Activated CD8-positive, alpha-beta T cell treated with anti-CD3 and anti-CD28 coated beads for 36 hours (primary cell): ENCODE results near the gene MAP3K5. TPM values are rescaled to one million over a fixed set of nuclear protein-coding genes. Genes with fewer than 3 reads are reported as not detected.

Source experiments
- ATAC-seq: fragments of 200-7000 bp; cut with Tn5 transposase; one replicate; pipeline ENCODE4 v1.10.0; 2021; ENCODE audit warnings: mild to moderate bottlenecking, moderate library complexity
- CTCF ChIA-PET: fragments of 350-600 bp; sonication (Branson Sonifier 250); formaldehyde crosslinking; loops from one replicate; lab custom pipeline; 2021; ENCODE audit warnings: antibody characterized with exemption; lab: Charles Lee
- POLR2A ChIA-PET: fragments of 350-600 bp; sonication (Branson Sonifier 250); formaldehyde crosslinking; loops from one replicate; lab custom pipeline; 2021; ENCODE audit warnings: antibody characterized with exemption; lab: Charles Lee
- DNase-seq: peaks from one replicate; pipeline ENCODE4 v3.0.0-alpha.2; 2020
- H3K27ac Mint-ChIP-seq: one replicate; pipeline ENCODE4 v1.8.0; 2021; ENCODE audit warnings: mild to moderate bottlenecking, mixed read lengths
- H3K27me3 Mint-ChIP-seq: one replicate; pipeline ENCODE4 v1.8.0; 2021; ENCODE audit warnings: mixed read lengths
- H3K36me3 Mint-ChIP-seq: one replicate; pipeline ENCODE4 v1.8.0; 2021; ENCODE audit warnings: low read depth, mixed read lengths
- H3K4me1 Mint-ChIP-seq: one replicate; pipeline ENCODE4 v1.8.0; 2021; ENCODE audit warnings: low read depth, mixed read lengths
- H3K4me3 Mint-ChIP-seq: one replicate; pipeline ENCODE4 v1.8.0; 2021; ENCODE audit warnings: mild to moderate bottlenecking, moderate library complexity, mixed read lengths
- H3K9me3 Mint-ChIP-seq: one replicate; pipeline ENCODE4 v1.8.0; 2021; ENCODE audit warnings: mixed read lengths
- intact Hi-C: fragments of 100-400 bp; cut with micrococcal nuclease; formaldehyde crosslinking; loops from one replicate; pipeline ENCODE4 v1.10.0; 2022
- total RNA-seq, 2 experiments: library from RNA; stranded (reverse); gene quantifications; one replicate each; pipeline ENCODE4 v1.2.3, GENCODE V29; 2021
- TF ChIP-seq, protein P1 (sequence below): fragments of 200-600 bp; IDR thresholded peaks from one replicate; pipeline ENCODE4 v1.8.0; 2022; ENCODE audit warnings: antibody characterized with exemption, mild to moderate bottlenecking

The MAP3K5 gene
- total RNA-seq, 2 experiments from 2014 or later: 4.4 to 4.6 TPM

- ATAC-seq: no peak
- no peak for DNase-seq
- CTCF ChIA-PET: no interaction called here
- Mint-ChIP-seq H3K27ac (no peak overlapping the region), H3K27me3 (no peaks in the 10 kb centered on the region), H3K4me1 (peaks cover 52% of the 10 kb centered on the region), H3K9me3 (no peaks in the 10 kb centered on the region), H3K4me3 (no peak overlapping the region), H3K36me3 (no peaks in the 10 kb centered on the region)
- intact Hi-C loops: no loop called here
- TF ChIP-seq, protein P1, sequence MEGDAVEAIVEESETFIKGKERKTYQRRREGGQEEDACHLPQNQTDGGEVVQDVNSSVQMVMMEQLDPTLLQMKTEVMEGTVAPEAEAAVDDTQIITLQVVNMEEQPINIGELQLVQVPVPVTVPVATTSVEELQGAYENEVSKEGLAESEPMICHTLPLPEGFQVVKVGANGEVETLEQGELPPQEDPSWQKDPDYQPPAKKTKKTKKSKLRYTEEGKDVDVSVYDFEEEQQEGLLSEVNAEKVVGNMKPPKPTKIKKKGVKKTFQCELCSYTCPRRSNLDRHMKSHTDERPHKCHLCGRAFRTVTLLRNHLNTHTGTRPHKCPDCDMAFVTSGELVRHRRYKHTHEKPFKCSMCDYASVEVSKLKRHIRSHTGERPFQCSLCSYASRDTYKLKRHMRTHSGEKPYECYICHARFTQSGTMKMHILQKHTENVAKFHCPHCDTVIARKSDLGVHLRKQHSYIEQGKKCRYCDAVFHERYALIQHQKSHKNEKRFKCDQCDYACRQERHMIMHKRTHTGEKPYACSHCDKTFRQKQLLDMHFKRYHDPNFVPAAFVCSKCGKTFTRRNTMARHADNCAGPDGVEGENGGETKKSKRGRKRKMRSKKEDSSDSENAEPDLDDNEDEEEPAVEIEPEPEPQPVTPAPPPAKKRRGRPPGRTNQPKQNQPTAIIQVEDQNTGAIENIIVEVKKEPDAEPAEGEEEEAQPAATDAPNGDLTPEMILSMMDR: no peak
- POLR2A ChIA-PET: no interaction called here
These were observed 42.8 kb downstream of the MAP3K5 start for GRCh38 chr6:136749359-136749997.

DNA sequence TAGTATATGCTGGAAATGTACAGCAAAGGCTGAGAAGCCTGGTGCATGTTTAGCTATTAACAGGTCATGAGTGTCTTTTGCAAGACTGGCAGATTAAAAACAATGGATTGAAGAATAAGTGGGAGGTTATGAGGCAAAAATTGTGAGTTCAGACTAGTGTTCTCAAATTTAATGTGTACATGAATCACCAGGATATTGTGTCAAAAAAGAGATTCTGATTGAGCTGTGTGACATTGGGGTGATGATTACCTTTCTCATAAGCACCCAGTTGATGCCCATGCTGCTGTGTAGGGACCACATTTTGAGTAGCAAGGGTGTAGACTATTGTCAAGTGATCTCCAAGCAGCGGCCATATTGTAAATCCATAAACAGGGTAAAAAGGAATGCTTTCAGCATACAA, 44.8 kb downstream of the MAP3K5 start:
- H3K4me1 Mint-ChIP-seq: peaks cover 37% of the 10 kb centered on the region
- H3K9me3 Mint-ChIP-seq: no peaks in the 10 kb centered on the region
- ATAC-seq: no peak
- no peak for DNase-seq
- no peaks in the 10 kb centered on the region for H3K27me3 Mint-ChIP-seq
- H3K4me3 Mint-ChIP-seq: no peak overlapping the region
- CTCF ChIA-PET: interaction anchor here (0.9 to 3.2 kb wide), 3 partner anchors 14 to 103 kb away, joined by 3 to 18 read pairs (median 3); partner anchors contain the start of gene MAP3K5
- H3K27ac Mint-ChIP-seq: no peak overlapping the region
- H3K36me3 Mint-ChIP-seq: no peaks in the 10 kb centered on the region
- POLR2A ChIA-PET: interaction anchor here (1.9 kb wide), 1 partner anchor 45 kb away, joined by 5 read pairs; the partner anchor contains the start of gene MAP3K5
- intact Hi-C loops: no loop called here
- TF ChIP-seq, protein P1: no peak

GRCh38 chr6:136745300-136745699, 47.0 kb downstream of the MAP3K5 start:
- TF ChIP-seq, protein P1: no peak
- ChIA-PET CTCF (interaction anchor here (1.3 to 3.2 kb wide), 3 partner anchors 19 to 101 kb away, joined by 4 to 18 read pairs (median 9); partner anchors contain the start of gene MAP3K5), POLR2A (interaction anchor here (1.2 kb wide), 1 partner anchor 47 kb away, joined by 4 read pairs; the partner anchor contains the start of gene MAP3K5)
- Mint-ChIP-seq H3K27me3 (no peaks in the 10 kb centered on the region), H3K27ac (no peak overlapping the region), H3K9me3 (no peaks in the 10 kb centered on the region), H3K36me3 (no peaks in the 10 kb centered on the region), H3K4me1 (peaks cover 20% of the 10 kb centered on the region), H3K4me3 (no peak overlapping the region)
- no peak for DNase-seq
- ATAC-seq: no peak
- intact Hi-C loops: no loop called here

DNA sequence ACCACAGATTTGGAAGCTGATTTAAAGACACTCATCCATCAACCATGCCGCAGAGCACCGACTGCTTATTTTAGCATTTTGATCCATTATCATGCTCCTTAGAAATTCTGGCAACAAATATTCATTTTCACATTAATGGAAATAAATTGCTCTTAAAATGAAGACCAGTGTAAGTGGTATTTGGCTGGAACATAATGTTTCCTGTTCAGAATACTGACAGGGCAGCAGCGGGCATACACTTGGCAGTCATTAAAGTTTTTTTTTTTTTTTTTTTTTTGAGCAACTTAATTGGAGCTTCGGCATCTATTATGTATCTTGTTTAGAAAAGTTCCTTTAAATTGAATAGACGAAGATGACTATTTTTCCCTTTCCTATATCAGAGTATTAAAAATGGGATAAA, 47.4 kb downstream of the MAP3K5 start:
- Mint-ChIP-seq H3K36me3 (no peaks in the 10 kb centered on the region), H3K27me3 (no peaks in the 10 kb centered on the region), H3K27ac (no peak overlapping the region), H3K9me3 (no peaks in the 10 kb centered on the region), H3K4me3 (no peak overlapping the region), H3K4me1 (peaks cover 19% of the 10 kb centered on the region)
- TF ChIP-seq, protein P1: no peak
- ATAC-seq (no peak), DNase-seq (no peak)
- ChIA-PET CTCF (interaction anchor here (1.3 to 3.2 kb wide), 3 partner anchors 19 to 100 kb away, joined by 4 to 18 read pairs (median 9); partner anchors contain the start of gene MAP3K5), POLR2A (interaction anchor here (1.2 kb wide), 1 partner anchor 47 kb away, joined by 4 read pairs; the partner anchor contains the start of gene MAP3K5)
- intact Hi-C loops: no loop called here

DNA sequence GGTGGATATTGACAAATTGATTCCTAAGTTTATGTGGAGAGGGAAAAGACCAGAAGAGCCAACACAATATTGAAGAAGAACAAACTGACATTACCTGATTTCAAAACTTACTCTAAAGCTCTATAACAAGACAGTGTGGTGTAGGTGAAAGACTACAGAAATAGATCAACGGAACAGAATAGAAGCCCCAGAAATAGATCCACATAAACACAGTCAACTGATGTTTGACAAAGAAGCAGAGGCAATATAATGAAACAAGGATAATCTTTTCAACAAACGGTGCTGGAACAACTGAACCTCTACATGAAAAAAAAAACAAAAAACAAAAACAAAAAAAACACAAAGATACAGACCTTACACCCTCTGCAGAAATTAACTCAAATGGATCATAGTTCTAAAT, 50.2 kb downstream of the MAP3K5 start:
- DNase-seq (no peak), ATAC-seq (no peak)
- TF ChIP-seq, protein P1: no peak
- CTCF ChIA-PET: interaction anchor here (1.1 kb wide), 1 partner anchor 10 kb away, joined by 3 read pairs; no protein-coding TSS in a partner anchor
- no peaks in the 10 kb centered on the region for H3K27me3 Mint-ChIP-seq
- intact Hi-C loops: no loop called here
- no peak overlapping the region for H3K27ac Mint-ChIP-seq
- POLR2A ChIA-PET: no interaction called here
- H3K4me3 Mint-ChIP-seq: no peak overlapping the region
- peaks cover 17% of the 10 kb centered on the region for H3K4me1 Mint-ChIP-seq
- no peaks in the 10 kb centered on the region for H3K9me3 Mint-ChIP-seq
- H3K36me3 Mint-ChIP-seq: no peaks in the 10 kb centered on the region
